ENCODE data around the gene OGFOD3.

- no peak for TF ChIP-seq CTCF (conservative IDR thresholded peaks at IDR 0.05; ENCODE audit: low read depth, low read length)
- no peak for TF ChIP-seq EZH2 (IDR thresholded peaks at IDR 0.05; ENCODE audit: borderline replicate concordance, low read depth, low read length, poor library complexity, severe bottlenecking)
These were observed 15.8 kb upstream of the OGFOD3 start for GRCh38 chr17:82434216-82434565.

Data from A673 (cell line).